ENCODE results near the gene OTUD4.
"Not testable (repeated sequence)": the region's sequence is repeated elsewhere in the genome, so short reads cannot be mapped to it uniquely, and the experiment has no call there.

DNA sequence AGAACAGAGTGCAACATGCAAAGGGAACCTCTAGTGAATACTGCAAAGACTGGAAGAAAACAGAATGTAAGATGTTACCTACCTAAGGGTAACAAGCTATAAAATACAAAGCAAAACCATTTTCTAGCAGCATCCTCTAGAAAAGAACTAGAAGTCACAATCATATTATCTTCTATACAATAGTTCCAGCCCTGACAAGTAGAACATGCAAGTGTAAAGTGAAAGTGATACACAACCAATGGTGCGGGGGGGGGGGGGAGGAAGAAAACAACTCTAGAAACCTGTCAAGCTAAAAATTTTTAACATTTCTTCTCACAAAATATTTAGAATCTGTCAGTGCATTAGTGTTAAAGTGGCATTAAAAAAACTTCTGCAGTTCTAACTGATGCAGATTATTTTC, 44.2 kb downstream of the OTUD4 start:
- TF ChIP-seq CTCF, POLR2AphosphoS5, POLR2A (IDR thresholded peaks at IDR 0.05): not testable (repeated sequence)
